ENCODE measurements around the gene ZNF773.
"Not testable (repeated sequence)": the region's sequence is repeated elsewhere in the genome, so short reads cannot be mapped to it uniquely, and the experiment has no call there.

The ZNF773 gene

GRCh38 chr19:57499680-57500395 is at the start of gene ZNF773:
TSS of gene ZNF773 (plus strand) at chr19:57499938. CDS start at chr19:57500081, 143 bp downstream.
- peak; percentile 94 to 95 for DNase-seq

- no peak for DNase-seq
These were observed 47.4 kb upstream of the ZNF773 start for GRCh38 chr19:57452307-57452706.

- no peak for DNase-seq
These were observed 33.9 kb upstream of the ZNF773 start for GRCh38 chr19:57465680-57466381.

- DNase-seq, result no peak
These were observed 33.2 kb upstream of the ZNF773 start for GRCh38 chr19:57466489-57466888.

- no peak for DNase-seq
These were observed 26.1 kb upstream of the ZNF773 start for GRCh38 chr19:57473646-57474045.

- DNase-seq, result peak; percentile 85 to 87
These were observed 22.3 kb upstream of the ZNF773 start, which contains the start of gene ZNF772 for GRCh38 chr19:57477191-57478008. TSS of gene ZNF772 (minus strand) at chr19:57477566. CDS start at chr19:57477309, 257 bp downstream.

- DNase-seq, result peak; percentile 93
These were observed 12.1 kb upstream of the ZNF773 start, which contains the start of gene ZNF419 for GRCh38 chr19:57487477-57488298. TSS of gene ZNF419 (plus strand) at chr19:57487750. CDS start at chr19:57487951, 201 bp downstream.

GRCh38 chr19:57488299-57488644 is 11.5 kb upstream of the ZNF773 start:
- DNase-seq, result not testable (repeated sequence)

GRCh38 chr19:57499332-57499679 is 432 bp upstream of the ZNF773 start:
- DNase-seq, result not testable (repeated sequence)

GRCh38 chr19:57500400-57500799 is 662 bp downstream of the ZNF773 start:
- not testable (repeated sequence) for DNase-seq

- DNase-seq, result no peak
These were observed 6.4 kb downstream of the ZNF773 start for GRCh38 chr19:57506163-57506562.

GRCh38 chr19:57511484-57511883 is 11.7 kb downstream of the ZNF773 start:
- DNase-seq, result no peak

GRCh38 chr19:57512845-57513244 is 13.1 kb downstream of the ZNF773 start:
- DNase-seq, result no peak

- no peak for DNase-seq
These were observed 15.5 kb downstream of the ZNF773 start for GRCh38 chr19:57515255-57515654.

GRCh38 chr19:57518021-57518420 is 18.3 kb downstream of the ZNF773 start:
- DNase-seq, result not testable (repeated sequence)

GRCh38 chr19:57527136-57527881 is 27.6 kb downstream of the ZNF773 start, which contains the start of gene ZNF549:
TSS of gene ZNF549 (plus strand) at chr19:57527356. CDS start at chr19:57527574, 218 bp downstream.
- DNase-seq, result peak; percentile 88 to 90

GRCh38 chr19:57537953-57538547 is 38.3 kb downstream of the ZNF773 start:
- DNase-seq, result no peak

GRCh38 chr19:57546513-57546912 is 46.8 kb downstream of the ZNF773 start:
- no peak for DNase-seq

- no peak for DNase-seq
These were observed 52.7 kb downstream of the ZNF773 start for GRCh38 chr19:57552432-57552831.

GRCh38 chr19:57557659-57558058 is 57.9 kb downstream of the ZNF773 start:
- DNase-seq, result no peak

All from activated T-cell treated with anti-CD3 and anti-CD28 coated beads, Interleukin-2, amount 50 U/mL, for 48 hours (primary cell).